Suprapubic skin (tissue), 4 donors: ENCODE measurements around the gene IKZF1. TPM values are rescaled to one million over a fixed set of nuclear protein-coding genes. Genes with fewer than 3 reads are reported as not detected.

Source experiments
- DNase-seq, 2 donors: peaks; one replicate each; pipeline ENCODE4 v3.0.0-alpha.2; 2019; ENCODE audit warnings: low spot score in 2 of 2
- H3K27ac ChIP-seq: fragments of 200-600 bp; sonication (generic); one replicate; pipeline ENCODE4 v1.5.1; 2019
- H3K27me3 ChIP-seq: fragments of 200-600 bp; sonication (generic); one replicate; pipeline ENCODE4 v1.5.1; 2019
- H3K36me3 ChIP-seq: fragments of 200-600 bp; sonication (generic); one replicate; pipeline ENCODE4 v1.5.1; 2019
- H3K4me1 ChIP-seq: fragments of 200-600 bp; sonication (generic); one replicate; pipeline ENCODE4 v1.5.1; 2019
- H3K4me3 ChIP-seq: fragments of 200-600 bp; sonication (generic); one replicate; pipeline ENCODE4 v1.5.1; 2019; ENCODE audit warnings: mild to moderate bottlenecking
- H3K9me3 ChIP-seq: fragments of 200-600 bp; sonication (generic); one replicate; pipeline ENCODE4 v1.5.1; 2019
- CTCF ChIP-seq, 2 donors: fragments of 200-600 bp in 1 of 2; fragments of 450-650 bp in 1 of 2; sonication (generic) in 1 of 2; IDR thresholded peaks; one replicate each; pipeline ENCODE4 v1.5.1; 2016 to 2019; ENCODE audit warnings: antibody characterized with exemption in 2 of 2, mild to moderate bottlenecking in 1 of 2, moderate library complexity in 1 of 2
- EP300 ChIP-seq: sonication (generic); formaldehyde crosslinking; IDR thresholded peaks from one replicate; pipeline ENCODE4 v1.6.1; 2017; ENCODE audit warnings: antibody characterized with exemption
- POLR2A ChIP-seq, 2 donors: fragments of 450-650 bp; IDR thresholded peaks; one replicate each; pipeline ENCODE4 v1.6.1; 2017; ENCODE audit warnings: antibody characterized with exemption in 2 of 2, mild to moderate bottlenecking in 2 of 2, moderate library complexity in 2 of 2
- POLR2AphosphoS5 ChIP-seq, 3 donors: sonication (generic); formaldehyde crosslinking; IDR thresholded peaks; one replicate each; pipeline ENCODE4 v1.6.1; 2017; ENCODE audit warnings: antibody characterized with exemption in 3 of 3
- WGBS: methylation state at CpG from one replicate; pipeline ENCODE4 v1.1.5; 2018; 5-methylcytosine and 5-hydroxymethylcytosine counted together
- total RNA-seq, 4 donors: library from RNA; depleted of rRNA; stranded (reverse); fragments of >200 nt; gene quantifications; one replicate each; pipeline ENCODE4 v1.1.0, GENCODE V29; 2016

The IKZF1 gene
- total RNA-seq, 4 donors from 2014 or later = 3.2 to 17.5 (median 6.2) TPM

GRCh38 chr7:50324113-50324512, 19.6 kb downstream of the IKZF1 start:
- no peaks in the 10 kb centered on the region for H3K36me3 ChIP-seq
- WGBS = 85% methylated on average over 3 of the region's 3 CpGs
- H3K27ac ChIP-seq = no peak overlapping the region
- no peaks in the 10 kb centered on the region for H3K27me3 ChIP-seq
- no peak for DNase-seq
- H3K4me3 ChIP-seq = no peak overlapping the region
- no peaks in the 10 kb centered on the region for H3K4me1 ChIP-seq
- H3K9me3 ChIP-seq = no peaks in the 10 kb centered on the region
- TF ChIP-seq POLR2A (IDR thresholded peaks at IDR 0.05) (no peak), EP300 (no peak), CTCF (IDR thresholded peaks at IDR 0.05) (no peak), POLR2AphosphoS5 (IDR thresholded peaks at IDR 0.05) (no peak)

- no peak for DNase-seq
- Histone ChIP-seq H3K4me1 (peaks cover 3% of the 10 kb centered on the region), H3K9me3 (no peaks in the 10 kb centered on the region), H3K27ac (no peak overlapping the region), H3K27me3 (no peaks in the 10 kb centered on the region), H3K4me3 (no peak overlapping the region), H3K36me3 (no peaks in the 10 kb centered on the region)
- TF ChIP-seq POLR2AphosphoS5 (IDR thresholded peaks at IDR 0.05) (no peak), EP300 (no peak), POLR2A (IDR thresholded peaks at IDR 0.05) (no peak), CTCF (IDR thresholded peaks at IDR 0.05) (no peak)
- WGBS = 88% methylated on average over 10 of the region's 10 CpGs
Measured at GRCh38 chr7:50327443-50327842, 22.9 kb downstream of the IKZF1 start.

- Histone ChIP-seq H3K36me3 (no peaks in the 10 kb centered on the region), H3K9me3 (no peaks in the 10 kb centered on the region), H3K27ac (no peak overlapping the region), H3K4me1 (peaks cover 3% of the 10 kb centered on the region), H3K27me3 (no peaks in the 10 kb centered on the region), H3K4me3 (no peak overlapping the region)
- TF ChIP-seq CTCF (IDR thresholded peaks at IDR 0.05) (no peak), POLR2A (IDR thresholded peaks at IDR 0.05) (no peak), POLR2AphosphoS5 (IDR thresholded peaks at IDR 0.05) (no peak), EP300 (no peak)
- WGBS = 80% methylated on average over 9 of the region's 9 CpGs
- DNase-seq = no peak
Measured at GRCh38 chr7:50329775-50330174, 25.3 kb downstream of the IKZF1 start.

GRCh38 chr7:50330254-50330653, 25.7 kb downstream of the IKZF1 start:
- Histone ChIP-seq H3K27me3 (no peaks in the 10 kb centered on the region), H3K4me3 (no peak overlapping the region), H3K9me3 (no peaks in the 10 kb centered on the region), H3K27ac (no peak overlapping the region), H3K36me3 (no peaks in the 10 kb centered on the region), H3K4me1 (peaks cover 3% of the 10 kb centered on the region)
- 65% methylated on average over 4 of the region's 4 CpGs for WGBS
- no peak for TF ChIP-seq EP300
- TF ChIP-seq POLR2AphosphoS5 (IDR thresholded peaks at IDR 0.05) = no peak
- no peak for TF ChIP-seq CTCF (IDR thresholded peaks at IDR 0.05)
- TF ChIP-seq POLR2A (IDR thresholded peaks at IDR 0.05) = no peak
- DNase-seq = no peak

- Histone ChIP-seq H3K36me3 (no peaks in the 10 kb centered on the region), H3K27ac (no peak overlapping the region)
Measured at GRCh38 chr7:50330696-50331095, 26.2 kb downstream of the IKZF1 start.

More at GRCh38 chr7:50330696-50331095, 26.2 kb downstream of the IKZF1 start:
- Histone ChIP-seq H3K9me3 (no peaks in the 10 kb centered on the region), H3K27me3 (no peaks in the 10 kb centered on the region), H3K4me1 (peaks cover 3% of the 10 kb centered on the region), H3K4me3 (no peak overlapping the region)
- 46% methylated on average over 3 of the region's 3 CpGs for WGBS
- no peak for DNase-seq
- no peak for TF ChIP-seq CTCF (IDR thresholded peaks at IDR 0.05)
- TF ChIP-seq EP300 = no peak
- no peak for TF ChIP-seq POLR2A (IDR thresholded peaks at IDR 0.05)
- TF ChIP-seq POLR2AphosphoS5 (IDR thresholded peaks at IDR 0.05) = no peak
